ENCODE measurements around the gene SCN4A. TPM values are rescaled to one million over a fixed set of nuclear protein-coding genes. Genes with fewer than 3 reads are reported as not detected.

SCN4A gene
- total and polyA plus RNA-seq, 2 experiments from 2014 or later, result 0.07 TPM; not detected in 1

- Histone ChIP-seq H4K20me1 (ENCODE audit: insufficient read depth, poor library complexity, severe bottlenecking) (no peaks in the 10 kb centered on the region), H3K36me3 (replicated peaks; ENCODE audit: insufficient read depth, low read depth) (no peaks in the 10 kb centered on the region), H3K9me2 (replicated peaks; ENCODE audit: insufficient read depth) (no peaks in the 10 kb centered on the region), H3K79me2 (no peaks in the 10 kb centered on the region), H3K4me3 (no peak overlapping the region), H3K27ac (no peak overlapping the region), H3K9me3 (ENCODE audit: low read depth) (no peaks in the 10 kb centered on the region), H3K4me1 (ENCODE audit: insufficient read depth) (no peaks in the 10 kb centered on the region), H3K27me3 (peaks cover 9% of the 10 kb centered on the region), H2AFZ (no peak overlapping the region), H3K4me2 (no peak overlapping the region)
- WGBS (ENCODE audit: low lambda C conversion rate, missing lambda C conversion rate), result 81% methylated on average over 13 of the region's 13 CpGs
- no peak for DNase-seq (ENCODE audit: low spot score)
- TF ChIP-seq EZH2phosphoT487 (IDR thresholded peaks at IDR 0.05; ENCODE audit: low read depth, severe bottlenecking, unreplicated experiment) (no peak), EZH2 (IDR thresholded peaks at IDR 0.05; ENCODE audit: borderline replicate concordance) (no peak), CTCF (IDR thresholded peaks at IDR 0.05; ENCODE audit: poor library complexity) (no peak)
Measured at GRCh38 chr17:63978272-63979200, 5.8 kb upstream of the SCN4A start.

GRCh38 chr17:63976702-63977101, 4.0 kb upstream of the SCN4A start:
- H2AFZ ChIP-seq, result no peak overlapping the region
- no peaks in the 10 kb centered on the region for H3K79me2 ChIP-seq
- no peaks in the 10 kb centered on the region for H3K9me3 ChIP-seq (ENCODE audit: low read depth)
- H3K36me3 ChIP-seq (replicated peaks; ENCODE audit: insufficient read depth, low read depth), result no peaks in the 10 kb centered on the region
- no peak overlapping the region for H3K4me3 ChIP-seq
- no peaks in the 10 kb centered on the region for H3K4me1 ChIP-seq (ENCODE audit: insufficient read depth)
- H3K27me3 ChIP-seq, result peaks cover 9% of the 10 kb centered on the region
- H4K20me1 ChIP-seq (ENCODE audit: insufficient read depth, poor library complexity, severe bottlenecking), result no peaks in the 10 kb centered on the region
- DNase-seq (ENCODE audit: low spot score), result no peak
- no peaks in the 10 kb centered on the region for H3K9me2 ChIP-seq (replicated peaks; ENCODE audit: insufficient read depth)
- WGBS (ENCODE audit: low lambda C conversion rate, missing lambda C conversion rate), result 85% methylated on average over 3 of the region's 3 CpGs
- H3K27ac ChIP-seq, result no peak overlapping the region
- TF ChIP-seq CTCF (IDR thresholded peaks at IDR 0.05; ENCODE audit: poor library complexity) (no peak), EZH2 (IDR thresholded peaks at IDR 0.05; ENCODE audit: borderline replicate concordance) (no peak), EZH2phosphoT487 (IDR thresholded peaks at IDR 0.05; ENCODE audit: low read depth, severe bottlenecking, unreplicated experiment) (no peak)
- no peak overlapping the region for H3K4me2 ChIP-seq

GRCh38 chr17:63975541-63976092, 2.9 kb upstream of the SCN4A start:
- no peak for DNase-seq (ENCODE audit: low spot score)
- Histone ChIP-seq H3K4me2 (no peak overlapping the region), H3K9me3 (ENCODE audit: low read depth) (no peaks in the 10 kb centered on the region), H3K9me2 (replicated peaks; ENCODE audit: insufficient read depth) (no peaks in the 10 kb centered on the region), H3K27me3 (peaks cover 9% of the 10 kb centered on the region), H3K4me1 (ENCODE audit: insufficient read depth) (no peaks in the 10 kb centered on the region), H4K20me1 (ENCODE audit: insufficient read depth, poor library complexity, severe bottlenecking) (no peaks in the 10 kb centered on the region), H3K79me2 (no peaks in the 10 kb centered on the region), H3K36me3 (replicated peaks; ENCODE audit: insufficient read depth, low read depth) (no peaks in the 10 kb centered on the region), H3K27ac (no peak overlapping the region), H3K4me3 (no peak overlapping the region), H2AFZ (no peak overlapping the region)
- TF ChIP-seq CTCF (IDR thresholded peaks at IDR 0.05; ENCODE audit: poor library complexity) (no peak), EZH2 (IDR thresholded peaks at IDR 0.05; ENCODE audit: borderline replicate concordance) (no peak), EZH2phosphoT487 (IDR thresholded peaks at IDR 0.05; ENCODE audit: low read depth, severe bottlenecking, unreplicated experiment) (no peak)
- WGBS (ENCODE audit: low lambda C conversion rate, missing lambda C conversion rate), result 90% methylated on average over 2 of the region's 2 CpGs
